Upper lobe of left lung (tissue), 6 donors: Measurements from ENCODE around the gene IGFBP7. TPM values are rescaled to one million over a fixed set of nuclear protein-coding genes. Genes with fewer than 3 reads are reported as not detected.

Experiments
- ATAC-seq, 2 donors: fragments of 200-7000 bp; cut with Tn5 transposase; one replicate each; pipeline ENCODE4 v1.9.1; 2022; ENCODE audit warnings: mild to moderate bottlenecking in 2 of 2, moderate library complexity in 2 of 2; ENCODE audit not compliant: low FRiP score in 2 of 2
- DNase-seq, 2 donors: peaks; one replicate each; pipeline ENCODE4 v3.0.0-alpha.2; 2019 to 2020
- H3K27ac ChIP-seq, 4 donors: fragments of 200-600 bp; sonication (generic); one replicate each; pipeline ENCODE4 v1.5.1; 2016 to 2019
- H3K27me3 ChIP-seq, 4 donors: fragments of 200-600 bp; sonication (generic); one replicate each; pipeline ENCODE4 v1.5.1; 2017 to 2019
- H3K36me3 ChIP-seq, 4 donors: fragments of 200-600 bp; sonication (generic); one replicate each; pipeline ENCODE4 v1.5.1; 2016 to 2019
- H3K4me1 ChIP-seq, 4 donors: fragments of 200-600 bp; sonication (generic); one replicate each; pipeline ENCODE4 v1.5.1; 2018 to 2019
- H3K4me3 ChIP-seq, 4 donors: fragments of 200-600 bp; sonication (generic); one replicate each; pipeline ENCODE4 v1.5.1; 2017 to 2019; ENCODE audit warnings: mild to moderate bottlenecking in 2 of 4, moderate library complexity in 1 of 4
- H3K9me3 ChIP-seq, 4 donors: fragments of 200-600 bp; sonication (generic); one replicate each; pipeline ENCODE4 v1.5.1; 2018 to 2019
- CTCF ChIP-seq, 6 experiments: fragments of 450-650 bp in 4 of 6; fragments of 200-600 bp in 2 of 6; sonication (generic) in 2 of 6; IDR thresholded peaks; one replicate each; pipeline ENCODE4 v1.5.1; 2016 to 2019; ENCODE audit warnings: antibody characterized with exemption in 6 of 6
- EP300 ChIP-seq, 4 donors: sonication (generic); formaldehyde crosslinking; IDR thresholded peaks; one replicate each; pipeline ENCODE4 v1.5.1; 2017; ENCODE audit warnings: antibody characterized with exemption in 4 of 4, control low read depth in 2 of 4
- POLR2A ChIP-seq, 4 donors: fragments of 450-650 bp; IDR thresholded peaks; one replicate each; pipeline ENCODE4 v1.5.1; 2016 to 2017; ENCODE audit warnings: antibody characterized with exemption in 4 of 4, mild to moderate bottlenecking in 2 of 4
- POLR2AphosphoS5 ChIP-seq, 2 donors: sonication (generic); formaldehyde crosslinking; IDR thresholded peaks; one replicate each; pipeline ENCODE4 v1.5.1; 2017; ENCODE audit warnings: antibody characterized with exemption in 2 of 2
- WGBS, 2 donors: methylation state at CpG; one replicate each; pipeline ENCODE4 v1.1.5; 2017 to 2018; 5-methylcytosine and 5-hydroxymethylcytosine counted together
- total RNA-seq, 6 donors: library from RNA; depleted of rRNA in 4 of 6; stranded (reverse); fragments of >200 nt in 4 of 6; gene quantifications; one replicate each; pipeline versions ENCODE4 v1.1.0 to v1.2.1, GENCODE V29; 2016 to 2021
- donor health status: DM: no; HTN: no; CAD: no; lungs with moderate emphysema.
- donor health status: DM: no; HTN: yes; CAD: no; lungs with severe emphysema.

IGFBP7 gene
- total RNA-seq, 6 donors from 2014 or later = 105 to 705 (median 359) TPM

- 75 to 79% methylated on average over 4 of the region's 4 CpGs for WGBS, 2 donors
- no peak for TF ChIP-seq POLR2AphosphoS5 (IDR thresholded peaks at IDR 0.05)
- TF ChIP-seq EP300 (IDR thresholded peaks at IDR 0.05) = no peak
- TF ChIP-seq CTCF (IDR thresholded peaks at IDR 0.05) = no peak
- TF ChIP-seq POLR2A (IDR thresholded peaks at IDR 0.05) = no peak
- H3K4me3 ChIP-seq = no peak overlapping the region
- no peak for ATAC-seq
- no peak overlapping the region for H3K27ac ChIP-seq
- H3K36me3 ChIP-seq = peaks cover 21 to 97% (median 74%) of the 10 kb centered on the region in 4 donors
- no peak for DNase-seq
- no peaks in the 10 kb centered on the region for H3K4me1 ChIP-seq
- no peaks in the 10 kb centered on the region for H3K27me3 ChIP-seq
- H3K9me3 ChIP-seq = no peaks in the 10 kb centered on the region
These were observed 96.6 kb downstream of the IGFBP7 start for GRCh38 chr4:57013543-57014120.

GRCh38 chr4:56999751-57000150 is 110.4 kb downstream of the IGFBP7 start:
- 96 to 97% methylated on average over 1 of the region's 1 CpG for WGBS, 2 donors
- peaks cover 22 to 84% (median 56%) of the 10 kb centered on the region in 4 donors for H3K36me3 ChIP-seq
- H3K4me1 ChIP-seq = peaks cover 0 to 3% (median 0%) of the 10 kb centered on the region in 4 donors
- no peak overlapping the region for H3K4me3 ChIP-seq
- H3K27me3 ChIP-seq = no peaks in the 10 kb centered on the region
- TF ChIP-seq POLR2A (IDR thresholded peaks at IDR 0.05) (no peak), EP300 (IDR thresholded peaks at IDR 0.05) (no peak), CTCF (IDR thresholded peaks at IDR 0.05) (no peak), POLR2AphosphoS5 (IDR thresholded peaks at IDR 0.05) (no peak)
- ATAC-seq (no peak), DNase-seq (no peak)
- H3K9me3 ChIP-seq = no peaks in the 10 kb centered on the region
- no peak overlapping the region for H3K27ac ChIP-seq

GRCh38 chr4:56995525-56995924 is 114.7 kb downstream of the IGFBP7 start:
- DNase-seq = no peak
- Histone ChIP-seq H3K9me3 (no peaks in the 10 kb centered on the region), H3K27ac (no peak overlapping the region), H3K27me3 (no peaks in the 10 kb centered on the region), H3K4me3 (no peak overlapping the region), H3K4me1 (peaks cover 0 to 3% (median 0%) of the 10 kb centered on the region in 4 donors), H3K36me3 (peaks cover 17 to 84% (median 50%) of the 10 kb centered on the region in 4 donors)
- TF ChIP-seq CTCF (IDR thresholded peaks at IDR 0.05) (no peak), POLR2AphosphoS5 (IDR thresholded peaks at IDR 0.05) (no peak), POLR2A (IDR thresholded peaks at IDR 0.05) (no peak), EP300 (IDR thresholded peaks at IDR 0.05) (no peak)
- WGBS, 2 donors = 55 to 62% methylated on average over 7 of the region's 7 CpGs
- ATAC-seq = peak in 1 of 2 donors; percentile 62

GRCh38 chr4:56990109-56990905 is 119.9 kb downstream of the IGFBP7 start:
- peaks cover 0 to 8% (median 0%) of the 10 kb centered on the region in 4 donors for H3K4me1 ChIP-seq
- no peaks in the 10 kb centered on the region for H3K9me3 ChIP-seq
- H3K4me3 ChIP-seq = no peak overlapping the region
- no peak overlapping the region for H3K27ac ChIP-seq
- DNase-seq = no peak
- no peak for TF ChIP-seq POLR2A (IDR thresholded peaks at IDR 0.05)
- TF ChIP-seq CTCF (IDR thresholded peaks at IDR 0.05) = no peak
- TF ChIP-seq EP300 (IDR thresholded peaks at IDR 0.05) = no peak
- no peak for TF ChIP-seq POLR2AphosphoS5 (IDR thresholded peaks at IDR 0.05)
- WGBS, 2 donors = 84 to 87% methylated on average over 6 of the region's 6 CpGs
- no peaks in the 10 kb centered on the region for H3K27me3 ChIP-seq
- ATAC-seq = no peak
- H3K36me3 ChIP-seq = peaks cover 18 to 89% (median 46%) of the 10 kb centered on the region in 4 donors
